Stimulated activated CD8-positive, alpha-beta memory T cell treated with anti-CD3 and anti-CD28 coated beads, Interleukin-2, amount 100 ng/mL, for 1 hour (primary cell): ENCODE results near the gene ZNF726.
"Not testable (repeated sequence)": the region's sequence is repeated elsewhere in the genome, so short reads cannot be mapped to it uniquely, and the experiment has no call there.

Experiments
- DNase-seq, 2 donors: peaks; one replicate each; pipeline ENCODE4 v3.0.0-alpha.2; 2020; ENCODE audit warnings: low read depth in 2 of 2

The ZNF726 gene

GRCh38 chr19:23914402-23915286 lies at the start of gene ZNF726:
Gene ZNF726 (plus strand): TSS chr19:23914886. CDS start chr19:23914995, 109 bp downstream.
- peak; percentile 67 to 68 for DNase-seq

- no peak for DNase-seq
These were observed 46.8 kb upstream of the ZNF726 start for GRCh38 chr19:23867895-23868294.

GRCh38 chr19:23868630-23869029 lies 46.1 kb upstream of the ZNF726 start:
- DNase-seq: no peak

GRCh38 chr19:23872282-23872919 lies 42.3 kb upstream of the ZNF726 start:
- no peak for DNase-seq

GRCh38 chr19:23876261-23876660 lies 38.4 kb upstream of the ZNF726 start:
- no peak for DNase-seq

GRCh38 chr19:23876756-23877155 lies 37.9 kb upstream of the ZNF726 start:
- not testable (repeated sequence) for DNase-seq

- DNase-seq: no peak
These were observed 32.2 kb upstream of the ZNF726 start for GRCh38 chr19:23882493-23882892.

GRCh38 chr19:23884363-23884762 lies 30.3 kb upstream of the ZNF726 start:
- DNase-seq: no peak

- DNase-seq: no peak
These were observed 27.0 kb upstream of the ZNF726 start for GRCh38 chr19:23887642-23888041.

GRCh38 chr19:23896096-23896495 lies 18.6 kb upstream of the ZNF726 start:
- not testable (repeated sequence) for DNase-seq

GRCh38 chr19:23896912-23897311 lies 17.8 kb upstream of the ZNF726 start:
- DNase-seq: no peak

- no peak for DNase-seq
These were observed 13.3 kb upstream of the ZNF726 start for GRCh38 chr19:23901360-23901759.

- no peak for DNase-seq
These were observed 10.3 kb upstream of the ZNF726 start for GRCh38 chr19:23904406-23904805.

- no peak for DNase-seq
These were observed 8.9 kb upstream of the ZNF726 start for GRCh38 chr19:23905771-23906170.

- DNase-seq: no peak
These were observed 7.9 kb upstream of the ZNF726 start for GRCh38 chr19:23906835-23907234.

- no peak for DNase-seq
These were observed 6.5 kb upstream of the ZNF726 start for GRCh38 chr19:23908165-23908564.

- DNase-seq: no peak
These were observed 5.5 kb upstream of the ZNF726 start for GRCh38 chr19:23909222-23909621.

- DNase-seq: no peak
These were observed 755 bp upstream of the ZNF726 start for GRCh38 chr19:23913931-23914330.

GRCh38 chr19:23916991-23917390 lies 2.3 kb downstream of the ZNF726 start:
- DNase-seq: no peak

GRCh38 chr19:23917856-23918255 lies 3.2 kb downstream of the ZNF726 start:
- DNase-seq: no peak

- no peak for DNase-seq
These were observed 10.6 kb downstream of the ZNF726 start for GRCh38 chr19:23925285-23925684.

- DNase-seq: no peak
These were observed 18.2 kb downstream of the ZNF726 start for GRCh38 chr19:23932878-23933277.

- DNase-seq: not testable (repeated sequence)
These were observed 22.3 kb downstream of the ZNF726 start for GRCh38 chr19:23937031-23937430.
